Large intestine (tissue), 3 donors: ENCODE data around the gene KCNJ6. TPM values are rescaled to one million over a fixed set of nuclear protein-coding genes. Genes with fewer than 3 reads are reported as not detected.
"Not testable (repeated sequence)": the region's sequence is repeated elsewhere in the genome, so short reads cannot be mapped to it uniquely, and the experiment has no call there.

ENCODE experiments used
- DNase-seq, 2 donors: peaks; one replicate each; pipeline versions ENCODE4 v3.0.0 to v3.0.0-alpha.2; 2013
- H3K27ac ChIP-seq: one replicate; pipeline ENCODE4 v1.5.1; 2013; ENCODE audit warnings: low read length
- H3K27me3 ChIP-seq: 2 replicates; pipeline ENCODE4 v1.6.1; 2013; ENCODE audit warnings: low read length; ENCODE audit not compliant: control insufficient read depth, insufficient read depth
- H3K36me3 ChIP-seq: 2 replicates; pipeline ENCODE4 v1.6.1; 2013; ENCODE audit warnings: low read length; ENCODE audit not compliant: control insufficient read depth, insufficient read depth
- H3K4me1 ChIP-seq: one replicate; pipeline ENCODE4 v1.6.1; 2013; ENCODE audit warnings: low read length; ENCODE audit not compliant: control insufficient read depth, insufficient read depth
- H3K4me3 ChIP-seq: one replicate; pipeline ENCODE4 v1.5.1; 2013; ENCODE audit warnings: low read length
- H3K9me3 ChIP-seq: one replicate; pipeline ENCODE4 v1.6.1; 2013; ENCODE audit warnings: mild to moderate bottlenecking, low read depth, low read length, moderate library complexity; ENCODE audit not compliant: control insufficient read depth
- WGBS: methylation state at CpG from one replicate; pipeline ENCODE4 v1.1.5; 2013; ENCODE audit warnings: low lambda C conversion rate; ENCODE audit not compliant: insufficient coverage; 5-methylcytosine and 5-hydroxymethylcytosine counted together
- polyA plus RNA-seq: library from polyadenylated mRNA; unstranded; fragments of 120-200 nt; gene quantifications from one replicate; pipeline ENCODE4 v1.2.1, GENCODE V29; 2013

Gene KCNJ6
- polyA plus RNA-seq, 1 donor: 0.39 TPM

DNA sequence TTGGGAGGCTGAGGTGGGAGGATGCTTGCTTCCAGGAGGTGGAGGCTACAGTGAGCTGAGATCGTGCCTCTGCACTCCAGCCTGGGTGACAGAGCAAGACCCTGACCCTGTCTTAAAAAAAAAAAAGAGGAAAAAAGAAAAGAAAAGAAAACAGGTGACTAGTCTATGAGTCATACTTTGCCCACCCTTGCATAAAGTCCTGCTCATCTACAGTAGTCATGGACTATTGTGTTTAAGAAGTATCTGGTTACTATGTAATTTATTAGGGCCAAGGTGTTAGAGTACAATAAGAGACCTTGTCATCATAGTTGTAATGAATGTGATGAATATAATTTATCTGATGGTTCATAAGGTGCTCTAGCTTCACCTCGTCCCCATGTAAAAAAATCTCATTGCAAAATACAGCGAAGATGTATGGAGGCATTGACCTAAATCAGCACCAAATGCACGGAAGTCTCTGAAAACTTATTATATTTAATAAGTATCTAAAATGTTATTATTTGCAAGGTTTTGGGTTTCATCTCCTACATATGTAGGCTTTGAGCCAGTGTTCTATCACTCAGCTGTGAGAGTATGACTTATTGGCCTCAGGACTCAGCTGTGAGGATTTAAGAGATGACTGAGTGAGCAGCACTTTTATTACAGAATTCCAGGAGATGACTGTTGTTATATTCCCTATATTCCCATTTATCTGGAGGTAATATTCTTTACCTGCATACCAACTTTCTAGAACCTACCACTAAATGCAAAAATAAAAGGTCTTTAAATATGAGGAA lies 19.9 kb upstream of the KCNJ6 start:
- H3K27me3 ChIP-seq: no peaks in the 10 kb centered on the region
- no CpG with 5 or more reads among the region's 4 CpGs for WGBS

DNA sequence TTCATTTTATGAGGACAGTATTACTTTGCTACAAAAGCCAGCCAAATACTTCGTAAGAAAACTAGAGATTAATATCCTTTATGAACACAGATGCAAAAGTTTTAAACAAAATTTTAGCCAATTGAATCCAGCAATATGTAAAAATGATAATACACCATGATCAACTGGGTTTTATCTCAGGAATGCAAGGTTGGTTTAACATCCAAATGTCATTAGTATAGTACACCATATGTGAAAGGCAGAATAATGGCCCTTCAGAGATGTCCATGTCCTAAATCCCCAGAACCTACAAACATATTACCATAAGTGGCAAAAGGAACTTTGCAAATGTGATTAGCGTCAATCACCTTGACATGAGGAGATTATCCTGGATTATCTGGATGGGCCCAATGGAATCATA lies 16.7 kb upstream of the KCNJ6 start:
- 75% methylated on average over 1 of the region's 2 CpGs for WGBS
- no peaks in the 10 kb centered on the region for H3K9me3 ChIP-seq
- no peaks in the 10 kb centered on the region for H3K4me1 ChIP-seq
- no peaks in the 10 kb centered on the region for H3K36me3 ChIP-seq
- no peak for DNase-seq
- no peaks in the 10 kb centered on the region for H3K27me3 ChIP-seq
- H3K4me3 ChIP-seq: no peak overlapping the region
- no peak overlapping the region for H3K27ac ChIP-seq

More for the DNA sequence above, 19.9 kb upstream of the KCNJ6 start:
- Histone ChIP-seq H3K4me3 (no peak overlapping the region), H3K36me3 (no peaks in the 10 kb centered on the region), H3K9me3 (no peaks in the 10 kb centered on the region), H3K4me1 (no peaks in the 10 kb centered on the region), H3K27ac (no peak overlapping the region)
- DNase-seq: no peak

DNA sequence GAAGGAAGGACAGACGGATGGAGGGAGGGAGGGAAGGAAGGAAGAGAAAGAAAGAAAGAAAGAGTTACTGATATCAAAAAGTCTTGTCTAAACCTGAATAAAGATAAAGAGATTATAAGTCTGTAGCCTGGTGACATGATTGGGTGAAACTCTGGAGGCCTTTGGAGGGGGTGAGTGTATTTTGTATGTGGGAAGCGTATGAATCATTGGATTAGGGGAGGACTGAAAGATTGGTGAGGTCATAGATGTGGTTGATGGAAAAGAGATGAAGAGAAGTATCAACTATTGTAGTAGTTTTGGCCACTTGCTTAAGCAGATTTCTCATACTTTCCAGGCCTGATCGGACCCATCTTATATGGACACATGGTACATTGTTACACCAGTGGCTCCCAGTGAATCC lies 11.5 kb upstream of the KCNJ6 start:
- no peak for DNase-seq
- Histone ChIP-seq H3K36me3 (no peaks in the 10 kb centered on the region), H3K4me1 (no peaks in the 10 kb centered on the region), H3K27ac (no peak overlapping the region), H3K27me3 (no peaks in the 10 kb centered on the region), H3K9me3 (no peaks in the 10 kb centered on the region), H3K4me3 (no peak overlapping the region)
- WGBS: 97% methylated on average over 2 of the region's 3 CpGs

DNA sequence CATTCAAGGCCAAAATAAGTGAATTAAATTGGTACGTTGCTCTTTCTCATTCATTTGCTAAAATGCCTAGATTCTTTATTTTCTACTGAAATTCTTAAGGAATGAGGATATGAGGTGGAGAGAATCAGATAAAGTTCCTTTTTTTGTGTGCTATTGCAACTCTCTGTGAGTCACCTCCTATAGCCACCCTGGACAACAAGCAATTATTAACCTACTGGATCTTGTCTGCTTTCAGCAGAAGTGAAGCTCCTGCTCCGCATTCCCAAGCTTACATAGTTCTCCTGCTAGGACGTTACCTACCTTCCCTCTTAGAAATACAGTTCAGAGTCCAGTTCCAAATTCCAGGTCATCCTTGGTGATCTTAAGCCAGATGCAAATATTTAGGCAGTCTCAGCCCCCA lies 4.8 kb upstream of the KCNJ6 start:
- Histone ChIP-seq H3K27me3 (peaks cover 19% of the 10 kb centered on the region), H3K9me3 (no peaks in the 10 kb centered on the region), H3K4me3 (no peak overlapping the region), H3K4me1 (peaks cover 3% of the 10 kb centered on the region), H3K27ac (no peak overlapping the region), H3K36me3 (no peaks in the 10 kb centered on the region)
- DNase-seq: no peak
- no CpG with 5 or more reads among the region's 3 CpGs for WGBS

DNA sequence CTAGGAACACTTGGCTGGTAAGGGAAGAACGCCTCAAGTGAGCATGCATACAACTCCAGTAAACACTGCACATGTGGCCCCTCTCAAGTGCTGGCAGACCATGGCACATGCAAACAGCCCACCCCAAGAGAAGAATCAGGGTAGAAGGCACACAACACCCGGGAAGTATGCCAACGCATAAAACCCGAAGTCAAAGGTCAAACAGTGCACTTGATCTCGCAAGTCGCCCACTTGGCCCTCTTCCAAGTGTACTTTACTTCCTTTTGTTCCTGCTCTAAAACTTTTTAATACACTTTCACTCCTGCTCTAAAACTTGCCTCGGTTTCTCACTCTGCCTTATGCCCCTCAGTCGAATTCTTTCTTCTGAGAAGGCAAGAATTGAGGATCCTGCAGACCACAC lies 4.0 kb upstream of the KCNJ6 start:
- H3K9me3 ChIP-seq: not testable (repeated sequence)

DNA sequence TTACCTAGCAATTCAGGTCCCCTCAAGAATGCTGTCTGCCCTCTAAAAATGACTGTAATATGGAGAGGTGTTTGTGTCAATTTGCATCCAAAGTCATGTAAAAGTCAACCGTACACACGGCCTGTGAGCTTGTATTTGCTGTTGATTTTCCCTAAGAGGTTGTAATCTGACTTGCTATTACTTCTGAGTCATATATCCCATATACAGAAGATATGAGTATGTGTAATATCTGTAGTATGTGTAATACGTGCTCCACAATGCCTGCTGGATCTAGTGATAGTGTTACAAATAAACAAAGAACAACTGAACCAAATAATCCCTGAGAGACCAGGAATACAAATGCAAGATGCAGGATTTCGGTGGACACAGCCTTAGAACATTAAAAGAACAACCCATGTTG lies 1.4 kb upstream of the KCNJ6 start:
- Histone ChIP-seq H3K9me3 (no peaks in the 10 kb centered on the region), H3K4me1 (peaks cover 3% of the 10 kb centered on the region), H3K27ac (no peak overlapping the region), H3K4me3 (no peak overlapping the region), H3K36me3 (no peaks in the 10 kb centered on the region), H3K27me3 (peaks cover 53% of the 10 kb centered on the region)
- DNase-seq: no peak
- 78% methylated on average over 2 of the region's 4 CpGs for WGBS

More for the DNA sequence above, 4.0 kb upstream of the KCNJ6 start:
- H3K36me3 ChIP-seq, H3K4me3 ChIP-seq, DNase-seq, H3K4me1 ChIP-seq, H3K27ac ChIP-seq: not testable (repeated sequence)
- peaks cover 27% of the 10 kb centered on the region for H3K27me3 ChIP-seq
- WGBS: 79% methylated on average over 5 of the region's 8 CpGs

DNA sequence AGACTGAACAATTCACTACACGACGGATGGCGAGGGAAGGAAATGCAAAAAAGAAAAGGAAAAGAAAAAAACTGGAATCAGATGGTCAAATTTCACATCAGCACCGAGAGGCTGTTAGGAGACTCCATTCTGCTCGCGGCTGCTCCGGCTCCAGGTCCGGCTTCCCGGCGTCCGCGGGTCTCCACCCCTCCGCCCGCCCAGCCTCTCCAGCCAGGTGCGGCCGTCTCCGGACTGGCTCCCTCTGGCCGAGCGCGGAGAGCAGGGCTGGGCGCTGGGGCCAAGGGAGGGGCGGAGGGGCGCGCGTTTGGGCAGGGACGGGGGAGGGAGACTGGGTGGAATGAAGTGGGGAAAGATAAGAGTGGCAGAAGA lies 332 bp downstream of the KCNJ6 start:
- WGBS: no CpG with 5 or more reads among the region's 26 CpGs
- Histone ChIP-seq H3K9me3 (no peaks in the 10 kb centered on the region), H3K36me3 (no peaks in the 10 kb centered on the region), H3K27ac (no peak overlapping the region), H3K4me1 (peaks cover 3% of the 10 kb centered on the region), H3K4me3 (peak overlapping the region; percentile 10), H3K27me3 (peaks cover 56% of the 10 kb centered on the region)
- peak in 1 of 2 donors; percentile 6 for DNase-seq

DNA sequence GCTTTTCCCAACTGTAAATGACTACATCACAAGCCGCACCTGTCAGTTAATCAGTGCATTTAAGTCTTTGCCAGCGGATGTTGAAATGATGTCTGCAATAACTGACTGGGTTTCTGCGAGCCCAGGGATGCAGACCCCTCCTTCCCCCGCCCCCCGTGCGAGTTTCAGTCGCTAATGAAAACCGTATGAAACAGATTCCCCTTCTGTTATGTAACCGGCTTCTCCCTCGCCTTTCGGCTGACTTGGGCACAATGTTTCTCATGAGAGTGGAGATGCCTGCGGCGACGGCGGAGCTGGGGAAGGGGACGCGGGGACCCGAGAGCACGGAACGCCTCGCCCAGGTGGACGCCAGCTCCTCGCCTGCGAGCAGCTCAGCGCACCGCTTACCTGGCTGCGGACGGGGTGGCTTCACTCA lies 753 bp downstream of the KCNJ6 start:
- DNase-seq: no peak
- peak overlapping the region; percentile 10 for H3K4me3 ChIP-seq
- no peak overlapping the region for H3K27ac ChIP-seq
- no peaks in the 10 kb centered on the region for H3K9me3 ChIP-seq
- no CpG with 5 or more reads among the region's 28 CpGs for WGBS
- H3K27me3 ChIP-seq: peaks cover 56% of the 10 kb centered on the region
- H3K36me3 ChIP-seq: no peaks in the 10 kb centered on the region
- peaks cover 3% of the 10 kb centered on the region for H3K4me1 ChIP-seq

DNA sequence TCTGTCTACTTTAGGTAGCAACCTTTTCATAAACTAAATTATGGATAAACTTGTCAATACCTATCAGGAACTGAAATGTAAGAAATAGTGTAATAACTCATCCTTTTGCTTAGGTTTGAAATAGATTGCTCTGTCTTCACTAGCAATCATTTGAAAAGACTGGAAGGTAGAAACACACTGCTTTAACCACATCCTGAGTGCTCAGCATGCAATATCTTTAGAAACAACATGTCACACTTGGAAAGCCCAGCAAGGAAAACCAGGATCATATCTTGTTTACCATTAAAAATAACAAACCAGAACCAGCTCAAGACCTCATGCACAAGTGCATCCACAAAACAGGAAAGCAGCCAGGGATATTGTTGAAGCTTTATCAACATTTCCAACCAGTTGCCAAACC lies 3.6 kb downstream of the KCNJ6 start:
- Histone ChIP-seq H3K4me1 (peaks cover 3% of the 10 kb centered on the region), H3K9me3 (no peaks in the 10 kb centered on the region), H3K4me3 (no peak overlapping the region), H3K36me3 (no peaks in the 10 kb centered on the region), H3K27me3 (peaks cover 53% of the 10 kb centered on the region), H3K27ac (no peak overlapping the region)
- DNase-seq: no peak

DNA sequence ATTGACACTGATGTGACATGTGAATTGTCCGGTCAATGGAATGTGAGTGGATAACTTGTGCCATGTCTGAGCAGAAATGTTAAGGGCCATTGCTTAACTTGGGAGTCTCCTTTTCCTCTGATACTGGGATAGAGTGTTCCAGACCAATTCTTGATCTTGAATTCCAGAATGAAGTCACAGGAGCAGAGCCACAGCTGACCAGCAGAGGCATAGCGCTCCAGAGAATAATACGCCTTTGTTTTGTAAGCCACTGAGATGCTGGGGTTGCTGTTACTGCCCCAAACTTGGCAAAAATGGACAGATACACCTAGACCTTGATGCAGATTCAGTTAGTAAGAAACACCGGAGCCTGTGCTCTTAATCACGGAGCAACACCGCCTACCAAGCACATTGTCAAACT lies 6.3 kb downstream of the KCNJ6 start:
- no peak for DNase-seq
- WGBS: 80% methylated on average over 3 of the region's 6 CpGs
- H3K27ac ChIP-seq: no peak overlapping the region
- no peaks in the 10 kb centered on the region for H3K9me3 ChIP-seq
- H3K4me1 ChIP-seq: no peaks in the 10 kb centered on the region
- H3K27me3 ChIP-seq: peaks cover 26% of the 10 kb centered on the region
- no peak overlapping the region for H3K4me3 ChIP-seq
- H3K36me3 ChIP-seq: no peaks in the 10 kb centered on the region

DNA sequence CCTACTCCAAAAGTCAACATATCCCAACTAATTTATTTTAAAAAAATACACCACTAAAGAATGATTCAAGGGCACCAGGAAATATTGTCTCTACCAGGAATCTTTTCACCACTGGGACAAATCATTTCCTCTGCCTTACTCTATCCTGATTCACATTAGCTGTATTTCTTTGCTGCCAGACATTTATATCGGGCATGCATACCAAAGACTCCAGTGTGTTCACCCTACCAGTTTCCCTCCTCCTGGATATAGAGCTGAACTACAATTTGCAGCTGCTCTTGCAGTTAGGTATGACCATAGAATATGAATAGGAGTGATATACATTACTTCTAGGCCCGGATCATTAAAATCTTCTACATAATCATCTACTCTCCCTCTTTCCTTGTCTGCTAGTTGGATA lies 7.6 kb downstream of the KCNJ6 start:
- Histone ChIP-seq H3K9me3 (no peaks in the 10 kb centered on the region), H3K27me3 (peaks cover 13% of the 10 kb centered on the region), H3K27ac (no peak overlapping the region), H3K4me1 (no peaks in the 10 kb centered on the region), H3K4me3 (no peak overlapping the region), H3K36me3 (no peaks in the 10 kb centered on the region)
- WGBS: no CpG with 5 or more reads among the region's 2 CpGs
- no peak for DNase-seq
